ENCODE data around the gene PCED1A. TPM values are rescaled to one million over a fixed set of nuclear protein-coding genes. Genes with fewer than 3 reads are reported as not detected.

Gene PCED1A
- total and polyA plus RNA-seq, 9 of the 15 experiments (the other 6 are each of a cell fraction or from before 2014, with no cell fraction given) = 1.5 to 11.5 (median 5.9) TPM

GRCh38 chr20:2865101-2865500, 24.6 kb upstream of the PCED1A start:
- FAIRE-seq = no peak
- Histone ChIP-seq H4K20me1 (replicated peaks; ENCODE audit: control insufficient read depth, insufficient read depth, low read length) (no peaks in the 10 kb centered on the region), H3K36me3 (ENCODE audit: control insufficient read depth, insufficient read depth, low read length) (peaks cover 6% of the 10 kb centered on the region; the same call in 2 of the 3 replicates), H3K27ac (ENCODE audit: extremely low read depth, low read depth, low read length) (no peak overlapping the region), H3K9ac (ENCODE audit: insufficient read depth in 1 of 2, low read depth in 2 of 2, low read length in 2 of 2) (no peak overlapping the region), H3K4me2 (ENCODE audit: insufficient read depth, low read length) (no peak overlapping the region), H3K4me1 (replicated peaks in 1 of 2; ENCODE audit: control insufficient read depth in 2 of 2, insufficient read depth in 2 of 2, low read length in 2 of 2) (peaks cover 0 to 3% of the 10 kb centered on the region in 2 experiments; a peak in 3 of 5 replicates), H2AFZ (ENCODE audit: low read depth, low read length) (no peak overlapping the region), H3K9me1 (ENCODE audit: control insufficient read depth, insufficient read depth, low read length) (peaks cover 2% of the 10 kb centered on the region), H3K79me2 (ENCODE audit: control insufficient read depth, insufficient read depth, low read length) (no peaks in the 10 kb centered on the region), H3K27me3 (ENCODE audit: control insufficient read depth in 2 of 2, insufficient read depth in 2 of 2, low read length in 2 of 2) (no peaks in the 10 kb centered on the region), H3K4me3 (no peak overlapping the region), H3K9me3 (replicated peaks; ENCODE audit: control insufficient read depth, insufficient read depth, low read depth, low read length) (no peaks in the 10 kb centered on the region)
- intact Hi-C loops (cut with micrococcal nuclease) (no loop called here), in situ Hi-C loops (cut with MboI) (no loop called here)
- WGBS (ENCODE audit: insufficient coverage, low coverage, missing lambda C conversion rate) = 97% methylated on average over 6 of the region's 10 CpGs
- CTCF ChIA-PET (ENCODE audit: low intra/inter-chr PET ratio) = no interaction called here
- no peak for ATAC-seq
- POLR2A ChIA-PET = no interaction called here
- BruUV-seq (replicated peaks) = no TSS peak
- DNase-seq (ENCODE audit: extremely low read depth in 1 of 4, low spot score in 3 of 4) = no peak
- no peak for TF ChIP-seq TAF7 (tag; IDR thresholded peaks at IDR 0.05)
- no peak for TF ChIP-seq ZNF121 (CRISPR knock-in tag; conservative IDR thresholded peaks at IDR 0.05)
- TF ChIP-seq ZMIZ1 (IDR thresholded peaks at IDR 0.05; ENCODE audit: low read depth in 2 of 2, low read length in 2 of 2) = no peak
- no peak for TF ChIP-seq E2F3 (CRISPR knock-in tag; IDR thresholded peaks at IDR 0.05)
- no peak for TF ChIP-seq JUNB (CRISPR knock-in tag; conservative IDR thresholded peaks at IDR 0.05)
- no peak for TF ChIP-seq ZNF583 (CRISPR knock-in tag; IDR thresholded peaks at IDR 0.05)
- no peak for TF ChIP-seq ZNF780A (CRISPR knock-in tag; IDR thresholded peaks at IDR 0.05)
- TF ChIP-seq RBM15 (IDR thresholded peaks at IDR 0.05; ENCODE audit: insufficient read depth, low read length) = no peak
- no peak for TF ChIP-seq MNT (conservative IDR thresholded peaks at IDR 0.05)
- no peak for TF ChIP-seq PHB2 (IDR thresholded peaks at IDR 0.05; ENCODE audit: low read depth)
- TF ChIP-seq HNRNPLL (IDR thresholded peaks at IDR 0.05; ENCODE audit: low read depth, low read length, poor library complexity, severe bottlenecking) = no peak
- no peak for TF ChIP-seq ZNF395 (CRISPR knock-in tag; IDR thresholded peaks at IDR 0.05)
- no peak for TF ChIP-seq ZFP30 (CRISPR knock-in tag; IDR thresholded peaks at IDR 0.05; ENCODE audit: borderline replicate concordance)
- TF ChIP-seq NFYB (IDR thresholded peaks at IDR 0.05; ENCODE audit: extremely low read depth, insufficient read length) = no peak
- no peak for TF ChIP-seq NONO (IDR thresholded peaks at IDR 0.05; ENCODE audit: low read depth in 2 of 2, low read length in 1 of 2)
- no peak for TF ChIP-seq USF2 (CRISPR knock-in tag; IDR thresholded peaks at IDR 0.05)
